Omental fat pad (tissue), 4 donors: ENCODE measurements around the gene LLGL1. TPM values are rescaled to one million over a fixed set of nuclear protein-coding genes. Genes with fewer than 3 reads are reported as not detected.
"Not testable (repeated sequence)": the region's sequence is repeated elsewhere in the genome, so short reads cannot be mapped to it uniquely, and the experiment has no call there.

ENCODE experiments used
- ATAC-seq: fragments of 150-250 bp; one replicate; pipeline ENCODE4 v1.9.1; 2016; ENCODE audit warnings: mild to moderate bottlenecking, moderate library complexity; ENCODE audit not compliant: low FRiP score
- DNase-seq: peaks from one replicate; pipeline ENCODE4 v3.0.0-alpha.2; 2019; ENCODE audit warnings: low spot score
- total RNA-seq, 4 donors: library from RNA; depleted of rRNA; stranded (reverse); fragments of >200 nt; gene quantifications; one replicate each; pipeline ENCODE4 v1.1.0, GENCODE V29; 2016
- TF ChIP-seq, protein P1 (sequence below), 3 donors: fragments of 450-650 bp; IDR thresholded peaks; one replicate each; pipeline ENCODE4 v1.5.1; 2016 to 2017; ENCODE audit warnings: antibody characterized with exemption in 3 of 3, mild to moderate bottlenecking in 3 of 3, moderate library complexity in 2 of 3

Gene LLGL1
- total RNA-seq, 4 donors from 2014 or later, result 10.2 to 24.0 (median 13.2) TPM

- DNase-seq (no peak), ATAC-seq (no peak)
- TF ChIP-seq, protein P1, sequence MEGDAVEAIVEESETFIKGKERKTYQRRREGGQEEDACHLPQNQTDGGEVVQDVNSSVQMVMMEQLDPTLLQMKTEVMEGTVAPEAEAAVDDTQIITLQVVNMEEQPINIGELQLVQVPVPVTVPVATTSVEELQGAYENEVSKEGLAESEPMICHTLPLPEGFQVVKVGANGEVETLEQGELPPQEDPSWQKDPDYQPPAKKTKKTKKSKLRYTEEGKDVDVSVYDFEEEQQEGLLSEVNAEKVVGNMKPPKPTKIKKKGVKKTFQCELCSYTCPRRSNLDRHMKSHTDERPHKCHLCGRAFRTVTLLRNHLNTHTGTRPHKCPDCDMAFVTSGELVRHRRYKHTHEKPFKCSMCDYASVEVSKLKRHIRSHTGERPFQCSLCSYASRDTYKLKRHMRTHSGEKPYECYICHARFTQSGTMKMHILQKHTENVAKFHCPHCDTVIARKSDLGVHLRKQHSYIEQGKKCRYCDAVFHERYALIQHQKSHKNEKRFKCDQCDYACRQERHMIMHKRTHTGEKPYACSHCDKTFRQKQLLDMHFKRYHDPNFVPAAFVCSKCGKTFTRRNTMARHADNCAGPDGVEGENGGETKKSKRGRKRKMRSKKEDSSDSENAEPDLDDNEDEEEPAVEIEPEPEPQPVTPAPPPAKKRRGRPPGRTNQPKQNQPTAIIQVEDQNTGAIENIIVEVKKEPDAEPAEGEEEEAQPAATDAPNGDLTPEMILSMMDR (IDR thresholded peaks at IDR 0.05), result no peak
These were observed 19.6 kb upstream of the LLGL1 start for GRCh38 chr17:18205861-18206260.

DNA sequence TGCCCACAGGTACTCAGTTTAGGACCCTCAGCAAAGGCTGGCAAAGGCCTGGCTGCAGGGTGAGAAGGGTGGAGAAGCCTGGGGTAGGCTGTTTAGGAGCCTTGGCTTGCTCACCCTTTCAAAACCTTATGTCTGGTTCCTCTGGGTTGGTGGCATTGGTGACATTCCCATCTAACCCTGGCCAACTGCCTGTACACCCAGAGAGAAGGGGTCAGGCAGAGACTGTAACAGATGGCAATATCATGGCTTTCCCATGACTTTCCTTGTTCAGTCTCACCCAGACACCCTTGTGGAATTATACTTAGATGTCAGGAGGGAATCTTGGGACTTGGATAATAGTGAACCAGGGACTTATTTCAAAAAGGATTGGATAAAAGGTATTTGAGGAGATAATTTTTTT, 18.5 kb upstream of the LLGL1 start:
- ATAC-seq, result no peak
- no peak for DNase-seq
- TF ChIP-seq, protein P1 (IDR thresholded peaks at IDR 0.05), result no peak

- TF ChIP-seq, protein P1 (IDR thresholded peaks at IDR 0.05), result no peak
- no peak for DNase-seq
- ATAC-seq, result no peak
These were observed 17.3 kb upstream of the LLGL1 start for GRCh38 chr17:18208092-18208491.

DNA sequence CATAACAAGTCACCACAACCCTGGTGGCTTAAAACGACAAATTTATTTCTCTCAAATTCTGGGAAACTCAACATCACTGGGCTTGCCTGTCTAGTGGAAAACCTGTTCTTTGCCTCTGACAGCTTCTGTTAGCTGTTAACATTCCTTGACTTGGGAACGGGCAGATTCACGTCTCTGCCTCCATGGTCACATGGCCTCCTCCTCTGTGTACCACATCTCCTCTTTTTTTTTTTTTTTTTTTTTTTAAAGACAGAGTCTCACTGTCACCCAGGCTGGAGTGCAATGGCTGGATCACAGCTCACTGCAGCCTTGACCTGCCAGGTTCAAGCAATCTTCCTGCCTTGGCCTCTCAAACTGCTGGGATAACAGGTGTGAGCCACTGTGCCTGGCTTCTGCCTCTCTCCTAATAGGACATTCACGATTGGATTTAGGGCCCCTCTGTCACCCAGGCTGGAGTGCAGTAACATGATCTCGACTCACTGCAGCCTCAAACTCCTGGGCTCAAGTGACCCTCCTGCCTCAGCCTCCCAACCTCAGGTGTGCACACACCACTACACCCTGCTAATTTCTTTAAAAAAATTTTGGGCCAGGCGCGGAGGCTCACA, 11.7 kb upstream of the LLGL1 start:
- DNase-seq (no peak), ATAC-seq (no peak)
- TF ChIP-seq, protein P1 (IDR thresholded peaks at IDR 0.05), result no peak

DNA sequence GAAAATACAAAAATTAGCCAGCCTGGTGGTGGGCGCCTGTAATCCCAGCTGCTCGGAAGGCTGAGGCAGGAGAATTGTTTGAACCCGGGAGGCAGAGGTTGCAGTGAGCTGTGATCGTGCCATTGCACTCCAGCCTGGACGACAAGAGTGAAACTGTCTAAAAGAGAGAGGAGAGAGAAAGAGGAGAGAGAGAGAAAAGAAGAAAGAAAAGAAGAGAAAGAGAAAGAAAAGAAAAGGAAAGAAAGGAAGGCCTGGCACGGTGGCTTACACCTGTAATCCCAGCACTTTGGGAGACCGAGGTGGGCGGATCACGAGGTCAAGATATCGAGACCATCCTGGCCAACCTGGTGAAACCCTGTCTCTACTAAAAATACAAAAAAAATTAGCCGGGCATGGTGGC, 8.5 kb upstream of the LLGL1 start:
- ATAC-seq, DNase-seq: not testable (repeated sequence)

- peak; percentile 83 for ATAC-seq
- DNase-seq, result peak; percentile 84
- TF ChIP-seq, protein P1 (IDR thresholded peaks at IDR 0.05), result no peak
These were observed 7.9 kb upstream of the LLGL1 start for GRCh38 chr17:18217412-18218015.

DNA sequence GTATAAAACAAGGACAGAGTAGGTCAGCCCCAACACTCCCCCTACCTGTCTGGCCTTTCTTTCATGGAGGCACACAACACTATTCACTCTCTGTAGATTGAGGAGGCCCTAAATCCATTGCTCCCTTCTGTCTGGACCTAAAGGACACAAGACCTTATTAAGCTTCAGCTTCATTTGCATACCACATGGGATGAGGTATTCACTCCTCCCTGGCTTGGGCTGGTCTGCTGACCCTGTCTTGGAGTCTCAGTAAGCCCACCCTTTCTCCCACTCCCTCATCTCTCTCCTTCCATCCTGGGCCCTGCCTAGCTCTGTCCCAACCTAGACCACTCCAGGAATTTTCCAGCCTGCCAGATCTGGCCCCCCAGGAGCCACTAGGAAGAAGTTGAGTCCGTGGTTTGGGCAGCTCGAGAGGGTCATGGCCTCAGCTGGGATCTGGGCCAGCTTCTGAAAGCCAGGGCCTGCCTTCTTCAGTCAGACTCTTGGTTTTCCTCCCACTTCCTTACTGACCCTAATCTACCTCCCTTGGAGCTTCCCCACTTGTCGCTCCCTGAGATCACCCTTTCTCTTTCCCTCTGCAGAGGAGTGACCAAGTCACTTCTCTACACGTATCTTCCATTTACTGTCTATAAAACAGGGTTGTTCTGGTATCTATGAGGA, 6.5 kb upstream of the LLGL1 start:
- DNase-seq (no peak), ATAC-seq (no peak)
- TF ChIP-seq, protein P1 (IDR thresholded peaks at IDR 0.05), result no peak
